Psoas muscle (tissue), 8 donors: ENCODE data around the gene PEX14. TPM values are rescaled to one million over a fixed set of nuclear protein-coding genes. Genes with fewer than 3 reads are reported as not detected.
A peak's percentile ranks its signal among the peaks of the same experiment; 100 is the strongest.
"Not testable (repeated sequence)": the region's sequence is repeated elsewhere in the genome, so short reads cannot be mapped to it uniquely, and the experiment has no call there.

Source experiments
- ATAC-seq, 4 donors: fragments of 200-7000 bp; cut with Tn5 transposase; one replicate each; pipeline ENCODE4 v1.9.1; 2020; ENCODE audit warnings: moderate library complexity in 3 of 4, mild to moderate bottlenecking in 2 of 4
- DNase-seq, 2 donors: peaks; one replicate each; pipeline ENCODE4 v3.0.0-alpha.2; 2020
- H3K27ac ChIP-seq: fragments of 200-600 bp; one replicate; pipeline ENCODE4 v1.8.0; 2022
- H3K27me3 ChIP-seq, 3 donors: fragments of 200-600 bp in 1 of 3; one replicate each; pipeline versions ENCODE4 v1.6.1 to v1.8.0; 2013 to 2022; ENCODE audit warnings: low read length in 2 of 3, mild to moderate bottlenecking in 2 of 3, moderate library complexity in 1 of 3; ENCODE audit not compliant: insufficient read depth in 3 of 3
- H3K36me3 ChIP-seq, 2 donors: fragments of 200-600 bp in 1 of 2; one replicate each; pipeline versions ENCODE4 v1.6.1 to v1.8.0; 2013 to 2022; ENCODE audit warnings: low read depth in 1 of 2, mild to moderate bottlenecking in 1 of 2, moderate library complexity in 1 of 2; ENCODE audit not compliant: insufficient read depth in 1 of 2
- H3K4me1 ChIP-seq: fragments of 200-600 bp; one replicate; pipeline ENCODE4 v1.8.0; 2022
- H3K4me3 ChIP-seq: fragments of 200-600 bp; one replicate; pipeline ENCODE4 v1.8.0; 2022; ENCODE audit warnings: mild to moderate bottlenecking
- H3K9me3 ChIP-seq: fragments of 200-600 bp; one replicate; pipeline ENCODE4 v1.8.0; 2022
- WGBS, 3 donors: extraction: QIAGEN DNeasy Blood & Tissue Kit; methylation state at CpG; one replicate each; pipeline versions ENCODE4 v1.1.6 to v1.1.7; 2013; 5-methylcytosine and 5-hydroxymethylcytosine counted together
- intact Hi-C, 2 donors: fragments of 100-400 bp; cut with DNase I; formaldehyde crosslinking; loops; one replicate each; pipeline versions ENCODE4 v1.11.0 to v1.14.2; 2022
- polyA plus RNA-seq, 3 donors: library from polyadenylated mRNA; stranded (reverse); fragments of 200-250 nt; gene quantifications; one replicate each; pipeline ENCODE4 v1.2.3, GENCODE V29; 2013
- total RNA-seq, 4 donors: library from RNA; stranded (reverse); fragmentation: NEBNext Ultra II Directional in 2 of 4; extraction: Animal tissue kit (Norgen Biotek cat#: 25700) in 2 of 4; gene quantifications; one replicate each; pipeline versions ENCODE4 v1.2.1 to v1.2.4, GENCODE V29; 2021 to 2023
- TF ChIP-seq, protein P1 (sequence below): fragments of 200-600 bp; IDR thresholded peaks from one replicate; pipeline ENCODE4 v1.8.0; 2022; ENCODE audit warnings: antibody characterized with exemption
- donor health status: healthy with polysubstance abuse.
- donor health status: DM: no; HTN: no; CAD: no; lungs with moderate emphysema.
- donor health status: Bipolar disorder and iron deficiency.
- donor health status: healthy.
- donor health status: DM: yes; HTN: yes; CAD: no.
- donor health status: DM: no; HTN: no; CAD: no.
- donor health status: DM: no; HTN: no; CAD: no.
- donor health status: DM: yes; HTN: yes; CAD: no.

PEX14 gene
- total and polyA plus RNA-seq, 7 donors: 13.7 to 23.5 (median 20.7) TPM

DNA sequence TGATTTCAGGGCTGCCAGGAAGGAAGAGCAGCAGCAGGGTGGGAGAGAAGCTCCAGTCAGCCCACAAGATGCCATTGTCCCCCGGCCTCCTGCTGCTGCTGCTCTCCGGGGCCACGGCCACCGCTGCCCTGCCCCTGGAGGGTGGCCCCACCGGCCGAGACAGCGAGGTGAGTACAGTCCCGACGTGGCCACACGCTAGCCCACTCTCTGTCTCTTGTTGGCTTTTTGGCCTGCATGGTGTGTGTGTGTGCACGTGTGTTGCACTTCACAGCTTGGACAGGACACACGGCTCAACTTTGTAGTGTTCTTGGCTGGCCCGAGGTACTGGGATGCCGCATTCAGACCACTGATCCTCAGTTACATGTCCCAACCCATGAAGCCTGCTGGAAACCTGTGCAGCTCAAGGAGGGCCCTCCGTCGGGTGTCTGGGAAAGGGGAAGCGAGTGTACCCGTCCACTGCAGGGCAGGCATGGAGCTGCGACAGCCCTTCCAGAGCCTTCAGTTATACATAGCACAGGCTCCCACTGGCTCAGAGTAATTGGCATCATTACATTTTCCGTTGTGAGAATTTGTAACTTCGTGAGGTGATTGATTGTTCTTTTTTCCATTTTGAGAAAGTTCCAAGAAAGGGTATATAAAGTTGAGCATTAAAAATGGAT is 24.5 kb upstream of the PEX14 start:
- H3K9me3 ChIP-seq: no peaks in the 10 kb centered on the region
- intact Hi-C loops: no loop called here
- no peak overlapping the region for H3K4me3 ChIP-seq
- no peak overlapping the region for H3K27ac ChIP-seq
- TF ChIP-seq, protein P1, sequence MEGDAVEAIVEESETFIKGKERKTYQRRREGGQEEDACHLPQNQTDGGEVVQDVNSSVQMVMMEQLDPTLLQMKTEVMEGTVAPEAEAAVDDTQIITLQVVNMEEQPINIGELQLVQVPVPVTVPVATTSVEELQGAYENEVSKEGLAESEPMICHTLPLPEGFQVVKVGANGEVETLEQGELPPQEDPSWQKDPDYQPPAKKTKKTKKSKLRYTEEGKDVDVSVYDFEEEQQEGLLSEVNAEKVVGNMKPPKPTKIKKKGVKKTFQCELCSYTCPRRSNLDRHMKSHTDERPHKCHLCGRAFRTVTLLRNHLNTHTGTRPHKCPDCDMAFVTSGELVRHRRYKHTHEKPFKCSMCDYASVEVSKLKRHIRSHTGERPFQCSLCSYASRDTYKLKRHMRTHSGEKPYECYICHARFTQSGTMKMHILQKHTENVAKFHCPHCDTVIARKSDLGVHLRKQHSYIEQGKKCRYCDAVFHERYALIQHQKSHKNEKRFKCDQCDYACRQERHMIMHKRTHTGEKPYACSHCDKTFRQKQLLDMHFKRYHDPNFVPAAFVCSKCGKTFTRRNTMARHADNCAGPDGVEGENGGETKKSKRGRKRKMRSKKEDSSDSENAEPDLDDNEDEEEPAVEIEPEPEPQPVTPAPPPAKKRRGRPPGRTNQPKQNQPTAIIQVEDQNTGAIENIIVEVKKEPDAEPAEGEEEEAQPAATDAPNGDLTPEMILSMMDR: no peak
- DNase-seq: no peak
- H3K27me3 ChIP-seq: peaks cover 0 to 6% (median 3%) of the 10 kb centered on the region in 3 donors
- no peaks in the 10 kb centered on the region for H3K36me3 ChIP-seq
- peaks cover 5% of the 10 kb centered on the region for H3K4me1 ChIP-seq
- 62 to 75% (median 69%) methylated on average over 21 of the region's 21 CpGs for WGBS, 3 donors
- ATAC-seq: peak in 2 of 4 donors; percentile 4 to 51

DNA sequence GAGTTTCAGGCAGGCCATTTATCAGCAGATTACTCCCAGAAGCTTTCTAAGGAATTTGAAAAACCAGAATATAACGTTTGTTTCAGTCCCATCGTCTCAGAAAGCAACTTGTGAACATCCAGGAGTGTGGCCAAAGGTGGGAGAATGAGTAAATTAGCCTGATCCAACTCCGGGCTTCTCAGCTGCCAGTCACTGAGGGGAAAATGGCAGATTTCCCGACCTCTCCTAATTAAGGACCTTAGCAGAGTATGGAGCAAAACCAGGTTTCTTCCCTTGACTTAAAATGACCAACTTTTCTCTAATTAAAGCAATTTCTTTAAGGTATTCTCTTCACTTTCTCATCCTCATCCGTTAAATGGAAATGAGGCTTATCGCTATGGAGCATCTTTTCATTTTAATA is 23.9 kb upstream of the PEX14 start:
- ATAC-seq: no peak
- no peak overlapping the region for H3K27ac ChIP-seq
- intact Hi-C loops: no loop called here

DNA sequence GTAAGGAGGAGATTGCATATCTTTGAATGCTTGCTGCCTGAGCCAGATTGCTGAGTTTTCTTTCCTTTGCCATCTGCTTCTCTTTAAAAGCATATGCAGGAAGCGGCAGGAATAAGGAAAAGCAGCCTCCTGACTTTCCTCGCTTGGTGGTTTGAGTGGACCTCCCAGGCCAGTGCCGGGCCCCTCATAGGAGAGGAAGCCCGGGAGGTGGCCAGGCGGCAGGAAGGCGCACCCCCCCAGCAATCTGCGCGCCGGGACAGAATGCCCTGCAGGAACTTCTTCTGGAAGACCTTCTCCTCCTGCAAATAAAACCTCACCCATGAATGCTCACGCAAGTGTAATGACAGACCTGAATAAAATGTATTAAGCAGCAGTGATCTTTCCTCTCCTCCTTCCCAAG is 23.5 kb upstream of the PEX14 start:
- ATAC-seq: no peak
- no peak overlapping the region for H3K4me3 ChIP-seq
- no peak for DNase-seq

More for the DNA sequence above, 23.9 kb upstream of the PEX14 start:
- H3K9me3 ChIP-seq: no peaks in the 10 kb centered on the region
- DNase-seq: no peak
- H3K27me3 ChIP-seq: peaks cover 0 to 6% (median 3%) of the 10 kb centered on the region in 3 donors
- H3K4me1 ChIP-seq: peaks cover 5% of the 10 kb centered on the region
- no peaks in the 10 kb centered on the region for H3K36me3 ChIP-seq
- 31 to 41% (median 35%) methylated on average over 6 of the region's 6 CpGs for WGBS, 3 donors
- H3K4me3 ChIP-seq: no peak overlapping the region
- TF ChIP-seq, protein P1: no peak

DNA sequence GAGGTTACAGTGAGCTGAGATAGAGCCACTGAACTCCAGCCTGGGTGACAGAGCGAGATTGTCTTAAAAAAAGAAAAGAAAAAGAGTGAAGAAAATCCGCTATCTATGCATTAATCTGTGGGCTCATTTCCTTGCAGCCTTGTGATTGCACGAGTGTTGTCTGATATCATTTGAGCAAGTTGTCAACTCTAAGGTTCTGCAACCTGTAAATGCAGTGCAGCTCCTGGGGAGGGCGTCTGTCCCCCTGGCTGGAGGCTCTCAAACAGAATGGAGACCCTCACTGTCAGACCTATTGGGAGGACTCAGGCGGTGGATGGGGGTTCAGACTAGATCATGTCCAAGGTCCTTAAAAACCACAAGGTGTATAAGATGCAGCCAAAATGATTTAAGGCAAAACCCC is 18.7 kb upstream of the PEX14 start:
- Histone ChIP-seq H3K27me3 (no peaks in the 10 kb centered on the region), H3K4me1 (peaks cover 4% of the 10 kb centered on the region), H3K4me3 (no peak overlapping the region), H3K9me3 (no peaks in the 10 kb centered on the region), H3K27ac (no peak overlapping the region), H3K36me3 (peaks cover under 1 to 27% of the 10 kb centered on the region in 2 donors)
- DNase-seq (no peak), ATAC-seq (no peak)
- 85 to 98% (median 87%) methylated on average over 5 of the region's 5 CpGs for WGBS, 3 donors
- TF ChIP-seq, protein P1: no peak
- intact Hi-C loops: no loop called here

More for the DNA sequence above, 23.5 kb upstream of the PEX14 start:
- Histone ChIP-seq H3K9me3 (no peaks in the 10 kb centered on the region), H3K4me1 (peaks cover 5% of the 10 kb centered on the region), H3K27ac (no peak overlapping the region), H3K36me3 (no peaks in the 10 kb centered on the region), H3K27me3 (peaks cover 0 to 6% (median 3%) of the 10 kb centered on the region in 3 donors)
- TF ChIP-seq, protein P1: no peak
- intact Hi-C loops: no loop called here
- WGBS, 3 donors: 14 to 16% (median 14%) methylated on average over 10 of the region's 10 CpGs

DNA sequence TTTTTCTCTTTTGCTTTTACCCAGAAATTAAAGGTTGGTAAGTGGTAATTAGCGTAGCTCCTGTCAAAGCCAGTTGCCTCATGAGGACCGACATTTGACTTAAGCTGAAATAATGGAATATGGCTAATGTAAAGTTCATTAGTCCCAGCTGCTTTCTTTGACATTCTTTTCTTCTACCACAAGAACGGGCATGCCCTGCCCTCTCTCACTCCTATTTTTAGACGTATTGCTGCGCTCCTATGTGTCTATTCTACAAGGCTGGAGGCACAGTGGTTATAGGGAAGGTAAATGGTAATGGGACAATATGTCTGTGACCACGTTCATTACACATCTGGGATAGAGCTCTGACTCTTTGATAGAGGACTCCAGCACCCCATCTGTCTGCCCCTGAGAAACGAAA is 18.1 kb upstream of the PEX14 start:
- DNase-seq: no peak
- WGBS, 3 donors: 62 to 70% (median 64%) methylated on average over 7 of the region's 7 CpGs

DNA sequence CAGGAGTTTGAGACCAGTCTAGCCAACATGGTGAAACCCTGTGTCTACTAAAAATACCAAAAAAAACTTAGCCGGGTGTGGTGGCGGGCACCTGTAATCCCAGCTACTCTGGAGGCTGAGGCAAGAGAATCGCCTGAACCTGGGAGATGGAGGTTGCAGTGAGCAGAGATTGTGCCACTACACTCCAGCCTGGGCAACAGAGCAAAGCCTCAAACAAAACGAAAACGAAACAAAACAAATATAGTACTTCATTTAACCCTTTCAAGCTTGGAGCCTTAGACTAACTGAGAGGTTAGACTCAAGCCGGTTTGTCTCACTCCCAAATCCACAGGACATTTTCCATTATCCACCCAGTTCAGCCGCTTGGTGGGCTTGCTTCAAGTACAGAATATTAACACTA is 17.3 kb upstream of the PEX14 start:
- H3K4me3 ChIP-seq, intact Hi-C loops, H3K9me3 ChIP-seq, DNase-seq, H3K27ac ChIP-seq, ATAC-seq, H3K27me3 ChIP-seq, H3K4me1 ChIP-seq: not testable (repeated sequence)
- WGBS, 3 donors: 64 to 69% (median 65%) methylated on average over 7 of the region's 7 CpGs
- H3K36me3 ChIP-seq: peaks cover 6 to 41% of the 10 kb centered on the region in 2 donors

More for the DNA sequence above, 18.1 kb upstream of the PEX14 start:
- Histone ChIP-seq H3K36me3 (peaks cover 4 to 33% of the 10 kb centered on the region in 2 donors), H3K4me3 (no peak overlapping the region), H3K27me3 (no peaks in the 10 kb centered on the region), H3K27ac (no peak overlapping the region), H3K4me1 (no peaks in the 10 kb centered on the region), H3K9me3 (no peaks in the 10 kb centered on the region)
- intact Hi-C loops: no loop called here
- TF ChIP-seq, protein P1: no peak
- peak in 2 of 4 donors; percentile 27 to 32 for ATAC-seq
